H1 (cell line): Measurements from ENCODE around the gene CS. TPM values are rescaled to one million over a fixed set of nuclear protein-coding genes. Genes with fewer than 3 reads are reported as not detected.

Experiments used
- CTCF ChIA-PET: fragments of 300-600 bp; sonication (Branson Sonifier 250); formaldehyde crosslinking; loops from one replicate; lab custom pipeline; 2021; ENCODE audit not compliant: partially characterized antibody; lab: Charles Lee
- POLR2A ChIA-PET: fragments of 300-600 bp; sonication (Branson Sonifier 250); formaldehyde crosslinking; loops from one replicate; lab custom pipeline; 2021; ENCODE audit warnings: inconsistent platforms; ENCODE audit not compliant: partially characterized antibody; lab: Charles Lee
- DNase-seq, 2 experiments: peaks; one replicate each; pipeline versions ENCODE4 v3.0.0 to v3.0.0-alpha.2; 2010 to 2022; ENCODE audit warnings: low spot score in 2 of 2, low read depth in 1 of 2, mixed read lengths in 1 of 2
- FAIRE-seq: peaks from 2 replicates; lab custom pipeline; 2011; peaks lifted over from hg19 to GRCh38; lab: Jason Lieb, UNC
- H2AFZ ChIP-seq: 2 replicates; pipeline ENCODE4 v1.8.1; 2012; ENCODE audit warnings: low read length, inconsistent platforms
- H2AK5ac ChIP-seq: 2 replicates; pipeline ENCODE4 v1.6.1; 2013; ENCODE audit warnings: low read depth, low read length
- H2BK120ac ChIP-seq: replicated peaks from 2 replicates; pipeline ENCODE3; 2013; ENCODE audit warnings: low read depth, low read length, inconsistent platforms
- H2BK12ac ChIP-seq: 2 replicates; pipeline ENCODE4 v1.6.1; 2013; ENCODE audit warnings: low read depth, low read length
- H2BK15ac ChIP-seq: 2 replicates; pipeline ENCODE4 v1.6.1; 2013; ENCODE audit warnings: low read length
- H2BK20ac ChIP-seq: 2 replicates; pipeline ENCODE4 v1.6.1; 2013; ENCODE audit warnings: low read length
- H2BK5ac ChIP-seq: 2 replicates; pipeline ENCODE4 v1.6.1; 2013; ENCODE audit warnings: low read depth, low read length
- H3K14ac ChIP-seq: 2 replicates; pipeline ENCODE4 v1.6.1; 2013; ENCODE audit warnings: inconsistent platforms; ENCODE audit not compliant: insufficient read length
- H3K18ac ChIP-seq: 2 replicates; pipeline ENCODE4 v1.6.1; 2013; ENCODE audit warnings: low read length; ENCODE audit errors: extremely low read depth
- H3K23ac ChIP-seq: 2 replicates; pipeline ENCODE4 v1.6.1; 2013; ENCODE audit warnings: inconsistent platforms; ENCODE audit not compliant: insufficient read length
- H3K23me2 ChIP-seq: 2 replicates; pipeline ENCODE4 v1.6.1; 2013; ENCODE audit warnings: low read depth, low read length
- H3K27ac ChIP-seq: 2 replicates; pipeline ENCODE4 v1.6.1; 2011; ENCODE audit warnings: low read depth, low read length, inconsistent platforms
- H3K27me3 ChIP-seq, 4 experiments: replicated peaks in 1 of 4; 1 replicate in 1 of 4; 2 replicates in 3 of 4; pipeline versions ENCODE4 v1.6.1 to v1.8.1; 2011 to 2013; ENCODE audit warnings: low read length in 3 of 4, mild to moderate bottlenecking in 3 of 4, inconsistent platforms in 2 of 4, mixed read lengths in 2 of 4, moderate library complexity in 1 of 4; ENCODE audit not compliant: control insufficient read depth in 3 of 4, insufficient read depth in 3 of 4; ENCODE audit errors: extremely low read depth in 1 of 4
- H3K36me3 ChIP-seq, 4 experiments: 2 replicates each; pipeline versions ENCODE4 v1.6.1 to v1.8.1; 2011 to 2013; ENCODE audit warnings: mild to moderate bottlenecking in 4 of 4, low read length in 3 of 4, moderate library complexity in 2 of 4, control low read depth in 1 of 4, inconsistent platforms in 1 of 4; ENCODE audit not compliant: insufficient read depth in 4 of 4, control insufficient read depth in 2 of 4
- H3K4ac ChIP-seq: replicated peaks from 2 replicates; pipeline ENCODE3; 2013; ENCODE audit warnings: low read length, low read depth, mixed read lengths, inconsistent platforms; ENCODE audit not compliant: insufficient read length
- H3K4me1 ChIP-seq, 4 experiments: replicated peaks in 1 of 4; 1 replicate in 1 of 4; 2 replicates in 3 of 4; pipeline versions ENCODE4 v1.6.1 to v1.8.1; 2011 to 2013; ENCODE audit warnings: low read length in 3 of 4, inconsistent platforms in 2 of 4, mixed read lengths in 1 of 4; ENCODE audit not compliant: insufficient read depth in 4 of 4, control insufficient read depth in 3 of 4
- H3K4me2 ChIP-seq, 2 experiments: 2 replicates each; pipeline versions ENCODE4 v1.6.1 to v1.8.1; 2011 to 2013; ENCODE audit warnings: low read depth in 2 of 2, low read length in 2 of 2, control low read depth in 1 of 2, inconsistent platforms in 1 of 2, mild to moderate bottlenecking in 1 of 2; ENCODE audit not compliant: insufficient read depth in 1 of 2
- H3K4me3 ChIP-seq, 4 experiments: fragments of 200-600, 300-600 bp in 1 of 4; sonication (generic), shearing (Covaris generic), sonication (Bioruptor Twin) in 1 of 4; 2 replicates each; pipeline versions ENCODE4 v1.5.1 to v1.8.1; 2011 to 2016; ENCODE audit warnings: low read length in 4 of 4, low read depth in 3 of 4, control low read depth in 2 of 4, inconsistent platforms in 2 of 4, mild to moderate bottlenecking in 2 of 4, mixed read lengths in 1 of 4, moderate library complexity in 1 of 4; ENCODE audit not compliant: insufficient read depth in 2 of 4; ENCODE audit errors: extremely low read depth in 1 of 4
- H3K56ac ChIP-seq: replicated peaks from 2 replicates; pipeline ENCODE3; 2013; ENCODE audit warnings: low read depth, mild to moderate bottlenecking, mixed read lengths, low read length, inconsistent platforms; ENCODE audit not compliant: insufficient read length
- H3K79me1 ChIP-seq: 2 replicates; pipeline ENCODE4 v1.6.1; 2013; ENCODE audit warnings: low read depth, low read length, control low read depth
- H3K79me2 ChIP-seq, 2 experiments: 2 replicates each; pipeline versions ENCODE4 v1.6.1 to v1.8.1; 2012 to 2013; ENCODE audit warnings: low read length in 2 of 2, mild to moderate bottlenecking in 2 of 2, inconsistent platforms in 1 of 2; ENCODE audit not compliant: insufficient read depth in 2 of 2, control insufficient read depth in 1 of 2
- H3K9ac ChIP-seq, 4 experiments: replicated peaks in 1 of 4; 1 replicate in 1 of 4; 2 replicates in 3 of 4; pipeline versions ENCODE4 v1.6.1 to v1.8.1; 2011 to 2013; ENCODE audit warnings: low read depth in 3 of 4, low read length in 3 of 4, control low read depth in 2 of 4, mild to moderate bottlenecking in 2 of 4, moderate library complexity in 2 of 4, inconsistent platforms in 1 of 4; ENCODE audit errors: extremely low read depth in 1 of 4
- H3K9me3 ChIP-seq, 2 experiments: 2 replicates each; pipeline versions ENCODE4 v1.6.1 to v1.8.1; 2012 to 2013; ENCODE audit warnings: mild to moderate bottlenecking in 2 of 2, moderate library complexity in 2 of 2, control low read depth in 1 of 2, inconsistent platforms in 1 of 2, low read depth in 1 of 2, low read length in 1 of 2, mixed read lengths in 1 of 2; ENCODE audit not compliant: insufficient read depth in 2 of 2
- H4K20me1 ChIP-seq, 2 experiments: replicated peaks in 1 of 2; 2 replicates each; pipeline versions ENCODE3 to v1.8.1; 2011 to 2013; ENCODE audit warnings: inconsistent platforms in 2 of 2, low read length in 2 of 2, mild to moderate bottlenecking in 1 of 2; ENCODE audit not compliant: insufficient read depth in 2 of 2, control insufficient read depth in 1 of 2
- H4K5ac ChIP-seq: 2 replicates; pipeline ENCODE4 v1.6.1; 2013; ENCODE audit warnings: low read length, low read depth, mixed read lengths, inconsistent platforms; ENCODE audit not compliant: insufficient read length
- H4K8ac ChIP-seq: 2 replicates; pipeline ENCODE4 v1.8.0; 2013; ENCODE audit warnings: mild to moderate bottlenecking, moderate library complexity, low read length, inconsistent platforms; ENCODE audit not compliant: insufficient read depth; ENCODE audit errors: extremely low read depth
- H4K91ac ChIP-seq: replicated peaks from 2 replicates; pipeline ENCODE3; 2013; ENCODE audit warnings: low read length, mixed read lengths, inconsistent platforms; ENCODE audit not compliant: insufficient read length
- CHD2 ChIP-seq: IDR thresholded peaks from 2 replicates; pipeline ENCODE4 v1.6.1; 2012; ENCODE audit warnings: low read length, improper control_type of control experiment
- GABPA ChIP-seq: IDR thresholded peaks from 2 replicates; pipeline ENCODE4 v1.6.1; 2011; ENCODE audit warnings: mild to moderate bottlenecking, low read length, moderate library complexity, borderline replicate concordance; ENCODE audit not compliant: insufficient read depth
- HDAC2 ChIP-seq, 2 experiments: fragments of 300-600 bp in 1 of 2; sonication (generic) in 1 of 2; IDR thresholded peaks; 2 replicates each; pipeline ENCODE4 v1.6.1; 2011 to 2012; ENCODE audit warnings: low read depth in 2 of 2, low read length in 2 of 2, mild to moderate bottlenecking in 2 of 2, moderate library complexity in 2 of 2, borderline replicate concordance in 1 of 2, inconsistent platforms in 1 of 2
- JUND ChIP-seq: IDR thresholded peaks from 2 replicates; pipeline ENCODE4 v1.6.1; 2011; ENCODE audit warnings: mild to moderate bottlenecking, improper control_type of control experiment, low read length
- RXRA ChIP-seq: IDR thresholded peaks from 2 replicates; pipeline ENCODE4 v1.6.1; 2011; ENCODE audit warnings: low read depth, mild to moderate bottlenecking, low read length, moderate library complexity; ENCODE audit not compliant: insufficient read depth
- SAP30 ChIP-seq: fragments of 300-600 bp; sonication (generic); IDR thresholded peaks from 2 replicates; pipeline ENCODE4 v1.7.1; 2012; ENCODE audit warnings: low read length, moderate library complexity, mild to moderate bottlenecking, inconsistent platforms; ENCODE audit not compliant: insufficient read depth, insufficient replicate concordance
- SIN3A ChIP-seq, 2 experiments: IDR thresholded peaks in 1 of 2; conservative IDR thresholded peaks in 1 of 2; 2 replicates each; pipeline ENCODE4 v1.6.1; 2011 to 2012; ENCODE audit warnings: low read length in 2 of 2, improper control_type of control experiment in 1 of 2, low read depth in 1 of 2, mild to moderate bottlenecking in 1 of 2
- TBP ChIP-seq: IDR thresholded peaks from 2 replicates; pipeline ENCODE4 v1.6.1; 2011; ENCODE audit warnings: low read depth, low read length, improper control_type of control experiment
- WGBS, 2 experiments: shearing (Covaris generic) in 1 of 2; methylation state at CpG; one replicate each; pipeline versions ENCODE4 v1.1.6 to v1.1.7; 2013 to 2015; ENCODE audit warnings: low lambda C conversion rate in 2 of 2, mixed read lengths in 2 of 2, inconsistent platforms in 1 of 2, low coverage in 1 of 2, missing lambda C conversion rate in 1 of 2; ENCODE audit not compliant: insufficient replicate concordance in 2 of 2, insufficient coverage in 1 of 2, insufficient read length in 1 of 2; ENCODE audit errors: extremely low coverage in 1 of 2, missing lambda C conversion rate in 1 of 2; 5-methylcytosine and 5-hydroxymethylcytosine counted together
- polyA plus RNA-seq, 7 experiments: library from polyadenylated mRNA; depleted of rRNA in 3 of 7; stranded (reverse) in 5 of 7; unstranded in 2 of 7; fragments of >200 nt in 5 of 7; fragments of 200-250 nt in 2 of 7; gene quantifications; 1 replicate in 5 of 7; 2 replicates in 1 of 7; 4 replicates in 1 of 7; pipeline versions ENCODE4 v1.2.1 to v1.2.3, GENCODE V29; 2011 to 2013; ENCODE audit warnings: missing spikeins in 2 of 7, mixed read lengths in 2 of 7
- total RNA-seq: library from RNA; stranded (reverse); fragmentation: NEBNext Ultra II Directional; extraction: Animal tissue kit (Norgen Biotek cat#: 25700); gene quantifications from 2 replicates; pipeline ENCODE4 v1.2.1, GENCODE V29; 2021
- TF ChIP-seq, protein P1 (sequence below), 3 experiments: IDR thresholded peaks; 1 replicate in 2 of 3; 2 replicates in 1 of 3; pipeline versions ENCODE4 v1.5.1 to v1.6.1; 2011; ENCODE audit warnings: low read length in 3 of 3, mild to moderate bottlenecking in 3 of 3, inconsistent platforms in 2 of 3, low read depth in 1 of 3, moderate library complexity in 1 of 3; ENCODE audit not compliant: insufficient read depth in 1 of 3; ENCODE audit errors: control extremely low read depth in 1 of 3

CS gene
- total and polyA plus RNA-seq, 2 of the 8 experiments (the other 6 are each of a cell fraction or from before 2014, with no cell fraction given) = 96.6 to 238 TPM

DNA sequence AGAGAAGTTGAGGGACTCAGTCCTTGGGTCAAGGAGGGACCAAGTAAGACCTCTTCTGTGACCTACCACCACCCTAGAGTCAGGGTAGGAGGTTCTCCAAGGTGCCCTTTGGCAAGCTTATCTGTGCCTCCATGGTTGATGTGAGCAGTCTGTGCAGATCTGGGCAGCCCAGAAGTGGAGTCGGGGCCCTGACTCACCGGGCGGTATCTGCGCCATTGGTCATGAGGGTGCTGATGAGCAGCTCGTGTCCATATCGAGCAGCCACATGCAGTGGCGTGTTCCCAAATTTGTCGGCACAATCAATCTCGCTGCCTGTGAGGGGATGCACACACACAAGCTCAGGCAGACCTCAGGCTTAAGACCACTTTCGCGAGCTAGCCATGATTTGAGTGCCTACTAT is 47.0 kb downstream of the CS start:
- Histone ChIP-seq H4K8ac (no peak overlapping the region), H3K36me3 (peaks cover 35 to 67% (median 53%) of the 10 kb centered on the region in 4 experiments), H2AK5ac (no peak overlapping the region), H4K20me1 (peaks cover 5 to 9% of the 10 kb centered on the region in 2 experiments), H3K14ac (no peak overlapping the region), H3K4me2 (no peak overlapping the region), H2AFZ (no peak overlapping the region), H4K91ac (no peak overlapping the region), H3K27me3 (no peaks in the 10 kb centered on the region), H2BK120ac (no peak overlapping the region), H3K18ac (no peak overlapping the region), H2BK12ac (no peak overlapping the region), H3K4ac (no peak overlapping the region), H3K9me3 (no peaks in the 10 kb centered on the region), H3K23ac (no peak overlapping the region), H3K79me2 (peaks cover 0 to 8% of the 10 kb centered on the region in 2 experiments; a peak in 1 of 4 replicates), H4K5ac (no peak overlapping the region), H3K4me1 (peaks cover 8 to 13% (median 11%) of the 10 kb centered on the region in 4 experiments), H2BK20ac (no peak overlapping the region), H3K23me2 (peaks cover 8% of the 10 kb centered on the region; the same call in 1 of the 2 replicates), H3K27ac (no peak overlapping the region), H3K9ac (no peak overlapping the region), H3K56ac (no peak overlapping the region), H2BK5ac (no peak overlapping the region), H2BK15ac (no peak overlapping the region), H3K4me3 (no peak overlapping the region), H3K79me1 (peaks cover 7% of the 10 kb centered on the region)
- DNase-seq = no peak
- FAIRE-seq = no peak
- ChIA-PET POLR2A (interaction anchor here (0.7 to 3.1 kb wide), 8 partner anchors 14 to 225 kb away, joined by 3 to 11 read pairs (median 3); partner anchors contain the start of gene COQ10A), CTCF (interaction anchor here (0.7 to 2.1 kb wide), 6 partner anchors 12 to 48 kb away, joined by 3 to 6 read pairs (median 6); partner anchors contain the start of genes COQ10A and RNF41)
- whole genome bisulfite sequencing, 2 experiments = 94% methylated on average over 11 of the region's 11 CpGs; no CpG with 5 or more reads in 1 of the 2 experiments
- TF ChIP-seq, protein P1, sequence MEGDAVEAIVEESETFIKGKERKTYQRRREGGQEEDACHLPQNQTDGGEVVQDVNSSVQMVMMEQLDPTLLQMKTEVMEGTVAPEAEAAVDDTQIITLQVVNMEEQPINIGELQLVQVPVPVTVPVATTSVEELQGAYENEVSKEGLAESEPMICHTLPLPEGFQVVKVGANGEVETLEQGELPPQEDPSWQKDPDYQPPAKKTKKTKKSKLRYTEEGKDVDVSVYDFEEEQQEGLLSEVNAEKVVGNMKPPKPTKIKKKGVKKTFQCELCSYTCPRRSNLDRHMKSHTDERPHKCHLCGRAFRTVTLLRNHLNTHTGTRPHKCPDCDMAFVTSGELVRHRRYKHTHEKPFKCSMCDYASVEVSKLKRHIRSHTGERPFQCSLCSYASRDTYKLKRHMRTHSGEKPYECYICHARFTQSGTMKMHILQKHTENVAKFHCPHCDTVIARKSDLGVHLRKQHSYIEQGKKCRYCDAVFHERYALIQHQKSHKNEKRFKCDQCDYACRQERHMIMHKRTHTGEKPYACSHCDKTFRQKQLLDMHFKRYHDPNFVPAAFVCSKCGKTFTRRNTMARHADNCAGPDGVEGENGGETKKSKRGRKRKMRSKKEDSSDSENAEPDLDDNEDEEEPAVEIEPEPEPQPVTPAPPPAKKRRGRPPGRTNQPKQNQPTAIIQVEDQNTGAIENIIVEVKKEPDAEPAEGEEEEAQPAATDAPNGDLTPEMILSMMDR (IDR thresholded peaks at IDR 0.05; ENCODE audit: control extremely low read depth in 1 of 3, insufficient read depth in 1 of 3, low read depth in 1 of 3, low read length in 3 of 3) = no peak
- TF ChIP-seq SAP30 (no peak), JUND (no peak), CHD2 (no peak), GABPA (no peak), HDAC2 (IDR thresholded peaks at IDR 0.05; ENCODE audit: borderline replicate concordance in 1 of 2, low read depth in 2 of 2, low read length in 2 of 2) (no peak), RXRA (no peak), TBP (no peak), SIN3A (conservative IDR thresholded peaks at IDR 0.05 in 1 of 2, IDR thresholded peaks at IDR 0.05 in 1 of 2; ENCODE audit: low read depth in 1 of 2, low read length in 2 of 2) (no peak)
